AG08395 (cell line): ENCODE measurements around the gene SCIN.
"Not testable (repeated sequence)": the region's sequence is repeated elsewhere in the genome, so short reads cannot be mapped to it uniquely, and the experiment has no call there.

Experiments used
- DNase-seq: peaks from one replicate; pipeline ENCODE4 v3.0.0; 2012; ENCODE audit warnings: mixed read lengths, low spot score

Gene SCIN

DNA sequence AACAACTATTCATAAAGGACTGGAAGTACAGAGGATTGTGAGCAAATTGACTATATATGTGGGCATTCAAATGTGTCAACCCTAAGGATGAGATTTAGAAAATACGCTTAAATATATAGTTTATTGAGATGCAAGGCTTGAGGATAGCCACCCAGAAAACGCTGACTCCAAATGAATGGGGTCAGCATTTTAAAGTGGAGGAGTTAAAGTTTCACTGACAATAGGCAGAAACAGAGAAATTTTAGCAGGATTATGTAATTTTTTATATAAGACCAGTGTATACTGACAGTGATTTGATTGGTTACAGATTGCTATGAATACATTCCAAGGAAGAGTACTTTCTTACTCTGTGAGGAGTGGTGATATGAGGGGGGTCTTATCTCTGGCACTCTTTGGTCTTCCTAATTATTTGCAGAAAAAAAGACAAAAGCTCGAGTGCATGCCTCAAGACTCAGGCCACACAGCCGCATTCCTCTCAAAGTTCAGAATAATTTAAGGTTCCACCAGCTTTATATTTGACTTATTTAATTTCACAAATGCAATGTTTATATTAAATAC, 78.3 kb downstream of the SCIN start:
- no peak for DNase-seq

DNA sequence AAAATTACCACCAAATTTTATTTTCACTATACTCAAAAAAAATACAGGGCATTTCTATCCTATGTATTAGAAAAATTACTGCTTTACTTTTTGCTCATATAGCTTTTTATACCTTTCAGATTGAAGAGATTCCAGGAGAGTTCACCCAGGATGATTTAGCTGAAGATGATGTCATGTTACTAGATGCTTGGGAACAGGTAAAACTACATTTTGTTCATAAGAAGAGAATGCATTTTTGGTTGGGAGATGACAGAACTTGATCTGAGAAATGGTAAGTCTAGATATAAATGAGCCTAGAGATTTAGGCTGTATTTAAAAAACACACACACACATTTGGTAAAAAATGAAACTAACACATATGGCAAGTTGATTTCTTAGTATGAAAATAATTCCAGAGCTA, 78.8 kb downstream of the SCIN start:
- DNase-seq = no peak

DNA sequence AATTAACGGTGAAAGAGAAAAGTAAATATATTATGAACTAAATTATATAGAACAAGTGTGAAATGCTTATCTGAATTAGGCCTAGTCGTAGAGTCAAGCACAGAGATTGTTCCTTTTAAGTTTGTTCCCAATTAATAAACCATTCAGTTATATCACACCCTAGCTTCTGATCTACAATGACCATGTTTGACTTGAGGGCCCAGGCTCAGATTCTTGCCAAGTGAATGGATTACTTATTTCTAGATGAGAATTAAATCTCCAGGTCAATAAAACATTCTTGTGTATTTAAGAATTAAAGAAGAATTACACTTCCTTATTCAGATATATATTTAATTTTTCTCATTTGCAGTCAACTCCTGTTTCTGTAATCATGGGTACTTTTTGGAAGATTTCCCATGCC, 79.6 kb downstream of the SCIN start:
- DNase-seq = no peak

DNA sequence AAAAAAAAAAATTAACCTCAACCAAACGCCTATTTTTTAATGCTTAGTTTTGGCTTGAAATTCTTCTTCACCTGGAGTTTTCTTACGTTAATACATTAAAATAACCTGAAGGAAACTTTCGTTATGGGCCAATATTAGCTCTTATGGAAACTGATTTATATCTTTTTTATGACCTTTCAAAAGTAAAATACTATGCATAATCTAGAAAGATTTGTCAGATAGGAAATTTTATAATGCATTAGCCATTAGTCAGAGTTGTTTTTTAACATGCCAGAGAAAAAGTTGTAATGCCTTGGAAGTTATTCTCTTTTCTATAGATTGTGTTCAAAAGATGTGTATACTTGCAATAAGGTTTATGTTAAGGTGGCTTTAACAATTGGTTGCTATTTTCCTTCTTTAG, 82.6 kb downstream of the SCIN start:
- DNase-seq = no peak

DNA sequence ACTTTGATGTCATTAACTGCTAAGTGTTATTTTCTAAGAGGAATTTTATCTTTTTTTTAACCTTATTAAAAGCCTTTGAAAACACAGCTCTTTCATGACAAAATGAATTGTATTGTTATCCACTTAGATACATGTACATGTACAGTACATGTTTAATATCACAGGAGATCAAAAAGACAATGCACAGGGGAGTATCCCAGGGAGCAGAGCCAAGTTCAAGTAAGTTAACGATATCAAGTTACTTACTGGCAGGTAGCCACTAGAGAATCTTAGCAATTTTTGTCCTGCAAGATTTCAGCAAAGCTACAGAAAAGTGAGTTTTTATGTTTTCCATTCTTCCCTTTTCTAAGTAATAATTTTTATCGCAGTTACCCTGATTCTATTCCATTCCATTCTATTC, 83.0 kb downstream of the SCIN start:
- DNase-seq = no peak

DNA sequence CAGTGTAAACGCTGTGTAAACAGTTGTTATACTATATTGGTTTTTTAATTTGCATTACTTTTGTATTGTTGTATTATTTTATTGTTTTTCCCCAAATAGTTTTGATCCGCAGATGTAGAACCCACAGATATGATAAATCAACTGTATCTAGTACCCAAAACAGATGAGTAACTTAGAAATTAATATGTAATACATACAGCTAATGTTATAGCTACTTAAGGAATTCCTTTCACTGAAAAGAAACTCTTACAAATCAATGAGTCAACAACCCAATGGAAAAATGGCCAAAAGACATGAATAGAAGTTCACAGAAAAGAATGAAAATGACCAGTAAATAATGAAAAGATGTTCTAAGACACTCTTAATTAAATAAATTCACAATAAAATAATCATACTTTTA, 84.6 kb downstream of the SCIN start:
- DNase-seq = no peak

DNA sequence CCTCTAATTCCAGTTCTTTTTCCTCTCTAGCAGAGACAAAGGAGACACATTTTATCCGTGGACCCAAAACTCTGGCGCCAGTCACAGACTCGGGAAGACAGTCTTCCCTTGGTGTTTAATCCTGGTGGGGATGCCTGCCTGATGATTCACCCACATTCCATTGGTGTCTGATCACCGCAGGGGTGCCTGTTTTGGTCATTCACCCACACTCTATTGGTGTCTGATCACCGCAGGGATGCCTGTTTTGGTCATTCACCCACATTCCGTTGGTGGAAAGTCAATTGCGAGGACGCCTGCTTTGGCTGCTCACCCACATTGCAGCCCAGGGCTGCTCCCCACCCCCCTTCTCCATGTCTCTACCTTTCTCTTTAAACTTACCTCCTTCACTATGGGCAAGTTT, 89.9 kb downstream of the SCIN start:
- DNase-seq = not testable (repeated sequence)

DNA sequence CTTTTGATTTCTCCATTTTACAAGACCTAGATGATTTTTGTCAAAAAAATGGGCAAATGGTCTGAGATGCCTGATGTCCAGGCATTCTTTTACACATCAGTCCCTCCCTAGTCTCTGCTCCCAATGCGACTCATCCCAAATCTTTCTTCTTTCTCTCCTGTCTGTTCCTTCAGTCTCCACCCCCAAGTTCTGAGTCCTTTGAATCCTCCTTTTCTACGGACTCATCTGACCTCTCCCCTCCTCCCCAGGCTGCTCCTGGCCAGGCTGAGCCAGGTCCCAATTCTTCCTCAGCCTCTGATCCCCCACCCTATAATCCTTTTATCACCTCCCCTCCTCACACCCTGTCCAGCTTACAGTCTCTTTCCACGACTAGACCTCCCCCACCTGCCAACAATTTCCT, 90.5 kb downstream of the SCIN start:
- not testable (repeated sequence) for DNase-seq

DNA sequence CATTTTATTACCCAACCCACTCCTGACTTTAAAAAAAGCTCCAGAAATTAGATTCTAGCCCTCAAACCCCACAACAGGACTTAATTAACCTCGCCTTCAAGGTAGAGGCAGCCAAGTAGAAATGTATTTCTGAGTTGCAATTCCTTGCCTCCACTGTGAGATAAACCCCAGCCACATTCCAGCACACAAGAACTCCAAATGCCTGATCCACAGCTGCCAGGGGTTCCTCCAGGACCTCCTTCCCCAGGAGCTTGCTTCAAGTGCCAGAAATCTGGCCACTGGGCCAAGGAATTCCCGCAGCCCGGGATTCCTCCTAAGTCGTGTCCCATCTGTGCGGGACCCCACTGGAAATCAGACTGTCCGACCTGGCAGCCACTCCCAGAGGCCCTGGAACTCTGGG, 91.1 kb downstream of the SCIN start:
- DNase-seq = no peak

DNA sequence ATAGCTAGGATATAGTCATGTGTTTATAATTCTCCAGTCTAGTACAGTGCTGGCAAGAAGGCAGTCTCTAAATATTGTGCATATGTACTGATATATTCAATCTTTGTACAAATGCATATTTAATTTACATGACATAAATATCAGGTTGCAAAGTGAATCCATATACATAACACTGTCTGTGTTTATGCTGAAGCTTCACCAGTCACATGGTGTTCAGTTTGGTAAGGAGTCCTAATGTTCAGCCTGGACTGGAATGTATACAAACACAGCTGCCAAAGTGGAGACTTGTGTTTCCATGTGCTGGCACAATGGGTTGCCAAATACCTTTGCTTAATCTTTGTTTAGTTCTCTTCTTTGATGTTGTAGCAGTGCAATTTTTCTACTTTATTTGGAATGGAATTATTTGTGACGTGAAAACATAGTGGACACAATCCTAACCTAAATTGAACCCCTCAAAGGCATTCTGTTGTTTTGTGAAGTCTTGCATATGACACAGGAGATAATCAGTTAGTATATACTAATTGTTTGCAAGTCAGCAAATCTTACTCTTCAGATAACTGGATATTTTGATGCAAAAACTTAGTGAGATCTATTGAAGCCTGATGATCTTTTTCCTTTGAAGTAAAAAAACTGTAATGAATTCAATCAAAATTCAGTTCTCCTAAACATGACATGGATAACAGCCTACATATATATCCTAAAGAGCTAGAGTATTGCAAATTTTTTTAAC, 99.6 kb downstream of the SCIN start:
- peak; percentile 30 for DNase-seq

DNA sequence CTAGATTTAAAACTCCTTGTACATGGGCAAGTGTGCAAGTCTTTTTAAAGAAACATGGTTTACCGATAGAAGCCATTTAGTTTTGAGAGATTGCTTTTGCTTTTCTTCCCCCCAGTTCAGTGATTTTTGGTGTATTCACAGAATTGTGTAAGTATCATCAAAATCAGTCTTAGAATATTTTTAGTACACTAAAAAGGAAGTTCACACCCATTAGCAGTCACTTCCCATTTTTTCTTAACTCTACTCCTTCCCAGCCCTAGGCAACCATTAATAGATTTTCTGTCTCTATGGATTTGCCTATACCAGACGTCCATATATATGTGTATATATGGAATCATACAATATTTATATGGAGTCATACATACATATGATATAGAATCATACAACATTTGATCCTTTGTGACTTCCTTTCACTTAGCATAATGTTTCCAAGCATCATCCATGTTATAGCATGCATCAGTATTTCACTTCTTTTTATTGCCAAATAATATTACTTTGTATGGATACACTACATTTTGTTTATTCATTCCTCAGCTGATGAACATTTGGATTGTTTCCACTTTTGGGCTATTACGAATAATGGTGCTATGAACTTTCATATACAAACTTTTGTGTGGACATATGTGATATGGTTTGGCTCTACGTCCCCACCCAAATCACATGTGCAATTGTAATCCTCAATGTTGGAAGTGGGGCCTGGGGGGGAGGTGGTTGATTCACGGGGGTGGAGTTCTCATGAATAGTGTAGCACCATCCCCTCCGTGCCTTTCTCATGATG, 100.4 kb downstream of the SCIN start:
- DNase-seq = no peak

DNA sequence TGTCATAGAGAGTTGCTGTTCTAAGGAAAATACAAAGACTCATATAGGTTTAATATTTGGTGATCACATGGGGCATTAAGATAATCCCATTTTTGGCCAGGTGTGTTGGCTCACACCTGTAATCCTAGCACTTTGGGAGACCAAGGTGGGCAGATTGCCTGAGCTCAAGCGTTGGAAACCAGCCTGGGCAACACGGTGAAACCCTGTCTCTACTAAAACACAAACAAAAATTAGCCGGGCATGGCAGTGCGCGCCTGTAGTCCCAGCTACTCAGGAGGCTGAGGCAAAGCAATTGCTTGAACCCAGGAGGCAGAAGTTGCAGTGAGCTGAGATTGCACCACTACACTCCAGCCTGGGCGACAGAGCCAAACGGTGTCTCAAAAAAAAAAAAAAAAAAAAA, 102.9 kb downstream of the SCIN start:
- not testable (repeated sequence) for DNase-seq

DNA sequence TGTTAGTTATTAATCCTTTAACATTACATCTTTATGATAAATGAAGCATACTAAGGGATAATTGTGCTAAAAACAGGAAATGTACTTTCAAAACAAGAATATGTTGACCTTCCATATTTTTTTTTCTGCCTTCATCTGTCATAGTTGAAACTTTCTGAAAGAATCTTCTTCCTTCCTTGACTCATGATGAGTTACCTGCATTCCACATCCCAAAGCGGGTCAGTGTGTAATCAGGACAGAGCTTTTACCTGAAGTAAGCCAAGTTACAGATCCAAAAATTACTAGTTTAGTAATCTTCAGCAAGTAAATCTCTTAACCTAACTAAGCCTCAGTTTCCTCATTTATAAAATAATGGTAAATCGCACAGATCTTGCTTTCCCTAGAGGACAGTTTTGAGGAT, 103.5 kb downstream of the SCIN start:
- DNase-seq = no peak

DNA sequence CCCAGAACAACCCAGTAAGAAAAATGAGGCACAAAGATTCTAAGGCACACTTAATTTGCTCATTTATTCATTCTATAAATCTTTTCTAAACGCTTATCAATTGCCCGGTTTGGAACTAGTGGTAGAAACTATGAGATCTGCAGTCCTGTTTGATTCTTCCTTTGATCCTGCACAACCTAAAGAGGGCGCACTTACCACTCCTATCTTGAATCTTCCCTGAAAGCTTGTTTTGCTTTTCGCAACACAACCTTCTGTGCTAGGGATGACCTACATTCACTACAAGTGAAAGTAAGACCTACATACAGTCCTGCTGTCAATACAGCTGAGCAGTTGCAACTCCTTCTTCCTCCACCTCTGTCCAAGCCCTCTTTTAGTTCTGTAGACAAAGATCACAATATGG, 104.3 kb downstream of the SCIN start:
- DNase-seq = no peak

DNA sequence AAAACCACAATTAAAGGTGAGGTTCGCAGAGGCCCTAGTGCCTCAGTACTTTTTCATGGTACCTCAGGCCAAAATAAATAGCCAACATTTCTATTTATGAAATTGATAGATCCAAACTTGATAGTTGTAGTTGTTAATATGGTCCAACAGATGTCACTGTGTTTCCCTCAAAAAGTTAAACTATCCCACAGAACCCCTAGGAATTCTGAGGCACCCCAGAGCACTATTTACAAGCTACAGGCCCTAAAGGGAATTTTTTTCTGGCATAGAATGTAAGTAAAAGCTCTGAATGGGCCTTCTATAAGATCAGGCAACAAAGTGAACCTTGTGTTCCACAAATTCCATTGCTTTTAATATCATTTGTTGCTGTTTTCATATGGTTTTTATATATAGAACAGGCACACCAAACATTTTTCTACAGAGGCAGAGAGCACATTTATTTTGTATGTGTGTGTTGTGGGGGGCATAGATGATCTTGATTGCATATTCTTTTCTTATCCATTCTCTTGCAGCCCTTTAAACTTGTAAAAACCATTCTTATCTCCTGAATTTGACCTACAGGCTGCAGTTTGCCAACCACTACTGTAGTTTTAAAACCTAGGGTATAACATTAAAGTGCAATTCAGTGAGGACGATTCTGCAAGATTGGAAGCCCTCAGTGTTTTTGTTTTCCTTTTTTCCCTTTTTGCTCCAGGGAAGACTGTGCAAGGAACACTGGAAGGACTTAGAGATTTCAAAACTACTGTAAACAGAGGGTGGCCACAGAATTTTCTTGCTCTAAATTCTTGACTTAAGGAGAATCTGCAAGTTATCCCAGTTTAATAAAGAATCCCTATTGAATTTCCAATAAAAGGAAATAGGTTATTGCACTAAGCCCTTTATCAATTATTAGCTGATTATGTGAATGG, 113.4 kb downstream of the SCIN start:
- peak; percentile 8 for DNase-seq

DNA sequence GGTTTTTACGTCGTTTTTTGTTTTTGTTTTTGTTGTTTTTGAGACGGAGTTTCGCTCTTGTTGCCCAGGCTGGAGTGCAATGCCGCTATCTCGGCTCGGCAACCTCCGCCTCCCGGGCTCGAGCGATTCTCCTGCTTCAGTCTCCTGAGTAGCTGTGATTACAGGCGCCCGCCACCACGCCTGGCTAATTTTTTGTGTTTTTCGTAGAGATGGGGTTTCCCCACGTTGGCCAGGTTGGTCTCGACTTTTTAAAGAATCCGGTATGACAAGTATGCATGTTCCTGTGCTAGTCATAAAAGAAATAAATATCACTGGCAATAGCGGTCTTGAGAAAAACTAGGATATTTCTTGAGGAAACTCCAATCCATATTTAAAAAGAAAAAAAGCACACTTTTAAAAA, 114.2 kb downstream of the SCIN start:
- DNase-seq = no peak

DNA sequence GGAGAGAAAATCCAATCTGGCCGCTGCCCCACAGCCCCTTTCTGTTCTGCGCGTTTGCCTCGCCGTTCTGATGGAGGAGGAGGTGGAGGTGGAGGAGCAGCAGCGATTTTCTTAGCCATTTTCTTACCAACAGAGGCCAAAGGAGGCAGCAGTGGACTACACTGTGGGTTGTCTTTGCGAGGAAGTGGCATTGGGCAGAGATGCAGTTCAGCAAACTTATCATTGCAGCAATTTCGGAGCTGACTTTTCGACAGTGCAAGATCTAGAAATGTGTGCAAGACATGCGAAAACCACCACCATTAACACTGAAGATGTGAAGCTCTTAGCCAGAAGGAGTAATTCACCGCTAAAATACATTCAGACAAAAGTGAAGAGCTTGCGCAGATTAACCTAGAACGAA, 115.0 kb downstream of the SCIN start:
- DNase-seq = peak; percentile 55

DNA sequence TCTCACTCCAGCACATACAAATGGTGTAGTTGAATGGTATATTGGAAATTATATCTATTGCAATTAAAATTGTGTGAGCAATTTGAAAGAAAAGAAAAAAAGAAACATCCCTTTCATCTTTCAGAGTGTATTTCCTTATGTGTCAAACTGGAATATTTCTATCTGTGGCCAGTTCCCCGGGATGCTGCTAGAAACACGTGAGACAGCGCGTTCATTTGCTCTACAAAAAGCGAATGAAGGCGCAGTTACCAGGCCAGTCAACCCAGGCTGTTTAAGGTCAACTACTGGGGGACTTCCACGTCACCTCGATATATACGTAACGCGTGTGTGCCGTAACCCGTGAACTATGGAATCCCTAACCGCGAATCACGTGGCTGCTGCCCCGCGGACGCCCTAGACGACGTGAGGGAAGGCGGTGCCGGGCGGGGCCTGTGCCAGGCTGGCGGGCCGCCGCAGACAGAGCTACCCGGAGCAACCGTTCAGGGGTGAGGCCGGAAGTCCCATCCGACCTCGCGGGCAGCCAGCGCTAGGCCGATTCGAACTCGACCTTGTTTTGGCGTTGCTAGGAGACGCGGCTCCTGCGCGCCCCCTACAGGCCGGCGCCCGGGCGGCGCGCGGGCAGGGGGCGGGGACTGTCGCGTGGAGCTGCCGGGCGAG, 115.8 kb downstream of the SCIN start:
- DNase-seq = peak; percentile 87

DNA sequence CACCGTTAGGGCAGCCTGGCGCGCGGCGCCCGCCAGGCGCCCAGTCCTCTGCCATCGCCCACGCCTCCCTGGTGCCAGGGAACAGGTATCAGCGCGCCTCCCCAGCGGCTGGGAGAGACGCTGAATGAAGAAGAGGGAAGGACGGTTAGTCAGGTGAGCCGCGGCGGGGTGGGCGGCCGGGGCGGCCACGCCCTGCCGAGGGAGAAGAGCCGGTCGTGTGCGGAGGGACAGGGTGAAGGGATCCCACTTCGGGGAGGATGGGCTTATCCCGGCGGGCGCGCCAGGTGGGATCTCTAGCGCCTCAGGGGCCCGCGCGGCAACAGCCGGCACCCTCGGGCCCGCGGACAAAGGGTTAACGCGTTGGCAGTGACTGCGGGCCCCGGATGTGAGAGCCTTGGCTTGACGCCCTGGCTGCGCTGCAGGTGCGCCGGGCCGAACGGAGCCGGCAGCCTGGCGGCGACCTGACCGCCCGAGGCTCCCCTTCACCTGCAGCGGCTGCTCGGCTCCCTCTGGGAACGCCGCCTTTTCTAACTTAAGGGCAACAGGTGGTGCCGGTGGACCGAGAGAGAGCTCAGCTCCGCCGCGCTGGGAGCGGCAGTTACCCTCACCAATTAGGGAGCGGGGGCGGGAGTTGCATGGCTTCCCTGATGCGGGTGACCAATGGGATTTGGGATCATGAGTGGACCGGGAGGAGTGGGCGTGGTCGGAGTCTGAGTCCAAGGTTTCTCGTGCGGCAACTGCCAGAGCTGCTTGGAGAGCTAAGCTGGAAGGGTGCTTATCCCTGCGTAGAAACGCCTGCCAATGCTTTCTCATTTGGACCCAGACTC, 116.6 kb downstream of the SCIN start, which contains the start of gene ARL4A:
Gene ARL4A, plus strand, starts transcription at position 743 of the 827 bp plus-strand sequence. CDS start 622 bp downstream, outside the sequence.
- peak; percentile 99 for DNase-seq

DNA sequence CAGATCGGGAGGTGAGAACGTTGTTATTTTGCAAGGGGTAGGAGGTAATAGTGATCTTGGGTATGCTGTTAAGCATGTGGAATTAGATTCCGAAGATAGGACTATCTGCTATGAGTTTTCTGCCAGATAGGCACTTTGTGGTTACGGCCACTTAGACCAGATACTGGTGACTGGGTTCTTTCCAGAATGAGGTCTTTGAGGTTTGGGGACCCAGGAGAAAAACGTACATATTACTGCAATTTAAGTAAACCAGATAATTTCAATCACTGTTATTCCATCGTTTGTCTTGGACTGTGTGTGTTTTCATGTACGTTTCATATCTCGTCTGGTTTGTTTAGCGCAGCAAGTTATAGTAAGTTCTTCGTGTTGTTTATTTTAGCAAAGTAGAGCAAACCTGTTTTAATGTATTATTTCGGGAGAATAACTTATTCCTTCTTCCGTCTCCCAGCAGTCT, 117.2 kb downstream of the SCIN start:
- DNase-seq = no peak
